Right lung (tissue), 10 donors: ENCODE results near the gene CYP1A1. TPM values are rescaled to one million over a fixed set of nuclear protein-coding genes. Genes with fewer than 3 reads are reported as not detected.

Experiments used
- DNase-seq, 2 donors: peaks; one replicate each; pipeline ENCODE4 v3.0.0-alpha.2; 2013
- long read RNA-seq, 8 donors: transcript quantifications; one replicate each; lab custom pipeline, GENCODE V29; 2026
- polyA plus RNA-seq, 5 donors: library from polyadenylated mRNA; unstranded; fragments of 120-200 nt; gene quantifications; one replicate each; pipeline versions ENCODE4 v1.2.1 to v1.2.3, GENCODE V29; 2013; ENCODE audit warnings: inconsistent platforms in 1 of 5, low replicate concordance in 1 of 5; ENCODE audit not compliant: insufficient read length in 5 of 5, insufficient read depth in 1 of 5

The CYP1A1 gene
- 1 to 10 TPM in 2 of 5 donors, under 1 TPM in 3; 0.21 to 1.5 (median 0.30) TPM for polyA plus RNA-seq
- long read RNA-seq, donor 1: 0 reads
- long read RNA-seq, donor 2, partial matches to known transcripts: 0 of 1 reads
- long read RNA-seq, donor 2, other reads (novel, unspliced or antisense): 0 of 1 reads
- long read RNA-seq, donor 3: 0 reads
- long read RNA-seq, donor 4: 0 reads
- long read RNA-seq, donor 5: 0 reads
- long read RNA-seq, donor 6: 0 reads
- long read RNA-seq, donor 7: 0 reads
- long read RNA-seq, donor 8: 0 reads

GRCh38 chr15:74725225-74725774 is at the start of gene CYP1A1:
Gene CYP1A1, minus strand, starts transcription at chr15:74725528. Its CDS starts 2,431 bp downstream, at chr15:74723097.
- no peak for DNase-seq

GRCh38 chr15:74773731-74774252 is 48.5 kb upstream of the CYP1A1 start:
- no peak for DNase-seq

GRCh38 chr15:74773329-74773728 is 48.0 kb upstream of the CYP1A1 start:
- no peak for DNase-seq

GRCh38 chr15:74770211-74770903 is 45.0 kb upstream of the CYP1A1 start:
- no peak for DNase-seq

- no peak for DNase-seq
Measured at GRCh38 chr15:74769463-74770025, 44.2 kb upstream of the CYP1A1 start.

GRCh38 chr15:74768771-74769342 is 43.5 kb upstream of the CYP1A1 start:
- no peak for DNase-seq

- DNase-seq: no peak
Measured at GRCh38 chr15:74768099-74768770, 42.9 kb upstream of the CYP1A1 start.

- no peak for DNase-seq
Measured at GRCh38 chr15:74767167-74768098, 42.1 kb upstream of the CYP1A1 start.

- DNase-seq: no peak
Measured at GRCh38 chr15:74763416-74763815, 38.1 kb upstream of the CYP1A1 start.

GRCh38 chr15:74762791-74763150 is 37.4 kb upstream of the CYP1A1 start:
- DNase-seq: no peak

GRCh38 chr15:74758736-74759135 is 33.4 kb upstream of the CYP1A1 start:
- DNase-seq: no peak

GRCh38 chr15:74754593-74755215 is 29.4 kb upstream of the CYP1A1 start:
- DNase-seq: no peak

GRCh38 chr15:74752531-74752930 is 27.2 kb upstream of the CYP1A1 start:
- DNase-seq: no peak

- no peak for DNase-seq
Measured at GRCh38 chr15:74752011-74752410, 26.7 kb upstream of the CYP1A1 start.

GRCh38 chr15:74750751-74751150 is 25.4 kb upstream of the CYP1A1 start:
- DNase-seq: no peak

GRCh38 chr15:74749832-74750231 is 24.5 kb upstream of the CYP1A1 start:
- DNase-seq: no peak

- no peak for DNase-seq
Measured at GRCh38 chr15:74748322-74748946, 23.1 kb upstream of the CYP1A1 start, which contains the start of gene CYP1A2. Gene CYP1A2, plus strand, starts transcription at chr15:74748845. Its CDS starts 894 bp downstream, at chr15:74749739.

- DNase-seq: no peak
Measured at GRCh38 chr15:74746389-74746788, 21.1 kb upstream of the CYP1A1 start.

- DNase-seq: no peak
Measured at GRCh38 chr15:74742422-74742821, 17.1 kb upstream of the CYP1A1 start.
